HCT116 (cell line): ENCODE results near the gene SHC1. TPM values are rescaled to one million over a fixed set of nuclear protein-coding genes. Genes with fewer than 3 reads are reported as not detected.

Experiments used
- ATAC-seq: fragments of 200-7000 bp; cut with Tn5 transposase; 2 replicates; pipeline ENCODE4 v1.9.1; 2020; ENCODE audit warnings: mild to moderate bottlenecking, moderate library complexity
- BruUV-seq: library from RNA; stranded (reverse); fragments of 400-500 nt; replicated peaks from 2 replicates; lab custom pipeline; 2021; lab: Mats Ljungman, UMichigan
- CTCF ChIA-PET: fragments of 300-600 bp; sonication (Branson Sonifier 250); formaldehyde crosslinking; loops from one replicate; lab custom pipeline; 2021; ENCODE audit warnings: antibody characterized with exemption; lab: Charles Lee
- POLR2A ChIA-PET: fragments of 300-600, 350-600 bp; sonication (Branson Sonifier 250); formaldehyde crosslinking; loops from one replicate; lab custom pipeline; 2021; ENCODE audit warnings: antibody characterized with exemption; lab: Charles Lee
- RAD21 ChIA-PET, 2 experiments: fragments of 300-600 bp; sonication (Branson Sonifier 250); formaldehyde crosslinking; loops; one replicate each; lab custom pipeline; 2023; ENCODE audit warnings: low total read pairs in 2 of 2; ENCODE audit not compliant: uncharacterized antibody in 2 of 2, unreplicated experiment in 2 of 2, low non-redundant PET in 1 of 2; lab: Charles Lee
- DNase-seq: peaks from one replicate; pipeline ENCODE4 v3.0.0-alpha.2; 2010; ENCODE audit warnings: low read depth, low spot score
- H2AFZ ChIP-seq: fragments of 200-600 bp; shearing (Covaris generic), sonication (generic); 2 replicates; pipeline ENCODE4 v1.6.1; 2017; ENCODE audit warnings: low read depth, mixed run types, mixed read lengths, antibody characterized with exemption, low read length; ENCODE audit not compliant: poor library complexity, severe bottlenecking
- H3K27ac ChIP-seq: 2 replicates; pipeline ENCODE4 v1.5.1; 2012; ENCODE audit warnings: low read depth, low read length
- H3K27me3 ChIP-seq: fragments of 200-600 bp; sonication (generic); 2 replicates; pipeline ENCODE4 v1.6.1; 2016; ENCODE audit warnings: mixed run types, low read length, mixed read lengths; ENCODE audit not compliant: insufficient read depth
- H3K36me3 ChIP-seq, 2 experiments: fragments of 200-500 bp in 1 of 2; fragments of 200-600 bp in 1 of 2; sonication (Bioruptor generic) in 1 of 2; sonication (generic) in 1 of 2; 2 replicates each; pipeline versions ENCODE4 v1.5.1 to v1.6.1; 2014 to 2016; ENCODE audit warnings: low read length in 2 of 2, inconsistent platforms in 1 of 2, mixed read lengths in 1 of 2, mixed run types in 1 of 2; ENCODE audit not compliant: insufficient read depth in 2 of 2, control insufficient read depth in 1 of 2
- H3K4me1 ChIP-seq, 2 experiments: fragments of 200-600 bp in 1 of 2; sonication (generic) in 1 of 2; 2 replicates each; pipeline versions ENCODE4 v1.5.1 to v1.6.1; 2012 to 2017; ENCODE audit warnings: low read length in 2 of 2, inconsistent platforms in 1 of 2, mild to moderate bottlenecking in 1 of 2, mixed read lengths in 1 of 2, mixed run types in 1 of 2, moderate library complexity in 1 of 2; ENCODE audit not compliant: insufficient read depth in 2 of 2, control insufficient read depth in 1 of 2
- H3K4me2 ChIP-seq: fragments of 200-600 bp; sonication (generic); 2 replicates; pipeline ENCODE4 v1.6.1; 2017; ENCODE audit warnings: mixed run types, low read length, mixed read lengths
- H3K4me3 ChIP-seq, 2 experiments: fragments of 200-600 bp in 1 of 2; sonication (generic) in 1 of 2; replicated peaks in 1 of 2; 2 replicates each; pipeline ENCODE4 v1.5.1; 2011 to 2016; ENCODE audit warnings: low read length in 2 of 2, control low read depth in 1 of 2, low read depth in 1 of 2, mild to moderate bottlenecking in 1 of 2, mixed read lengths in 1 of 2, mixed run types in 1 of 2
- H3K79me2 ChIP-seq: fragments of 200-600 bp; sonication (generic); 2 replicates; pipeline ENCODE4 v1.6.1; 2017; ENCODE audit warnings: mild to moderate bottlenecking, mixed run types, low read length, moderate library complexity, mixed read lengths; ENCODE audit not compliant: insufficient read depth
- H3K9ac ChIP-seq: fragments of 200-600 bp; sonication (generic); 2 replicates; pipeline ENCODE4 v1.6.1; 2016; ENCODE audit warnings: low read length, mixed read lengths
- H3K9me2 ChIP-seq: fragments of 200-600 bp; sonication (generic), shearing (Covaris generic); 2 replicates; pipeline ENCODE4 v1.6.1; 2017; ENCODE audit warnings: mixed run types, mild to moderate bottlenecking, moderate library complexity; ENCODE audit not compliant: insufficient read depth
- H3K9me3 ChIP-seq, 2 experiments: fragments of 200-500 bp in 1 of 2; fragments of 200-600 bp in 1 of 2; sonication (Bioruptor generic) in 1 of 2; sonication (generic) in 1 of 2; 2 replicates each; pipeline ENCODE4 v1.6.1; 2014 to 2017; ENCODE audit warnings: low read length in 2 of 2, mixed read lengths in 2 of 2, inconsistent platforms in 1 of 2, low read depth in 1 of 2, mild to moderate bottlenecking in 1 of 2, mixed run types in 1 of 2, moderate library complexity in 1 of 2; ENCODE audit not compliant: control insufficient read depth in 1 of 2, insufficient read depth in 1 of 2
- H4K20me1 ChIP-seq: fragments of 200-600 bp; sonication (generic), shearing (Covaris generic); 2 replicates; pipeline ENCODE4 v1.6.1; 2017; ENCODE audit warnings: mixed run types, mild to moderate bottlenecking, moderate library complexity; ENCODE audit not compliant: insufficient read depth
- POLR2A ChIP-seq: IDR thresholded peaks from 2 replicates; pipeline ENCODE4 v1.7.0; 2011; ENCODE audit warnings: borderline replicate concordance; ENCODE audit not compliant: insufficient read depth, insufficient read length; ENCODE audit errors: extremely low read depth
- REST ChIP-seq: IDR thresholded peaks from 2 replicates; pipeline ENCODE4 v1.6.1; 2012; ENCODE audit warnings: low read depth
- intact Hi-C: fragments of 100-400 bp; cut with micrococcal nuclease; formaldehyde crosslinking; loops from 2 replicates; pipeline ENCODE4 v1.10.0; 2022
- total RNA-seq: library from RNA; stranded (reverse); gene quantifications from one replicate; pipeline ENCODE4 v1.2.1, GENCODE V29; 2021; ENCODE audit not compliant: unreplicated experiment

The SHC1 gene
- total RNA-seq, 1 experiment from 2014 or later: 148 TPM

- no peak overlapping the region for H2AFZ ChIP-seq
- peak overlapping the region; percentile 86 for H3K27ac ChIP-seq
- peaks cover 9 to 27% of the 10 kb centered on the region in 2 experiments; a peak in 3 of 4 replicates for H3K36me3 ChIP-seq
- no peaks in the 10 kb centered on the region for H3K9me3 ChIP-seq
- no peak for DNase-seq
- peaks cover 38 to 58% of the 10 kb centered on the region in 2 experiments for H3K4me1 ChIP-seq
- no peak for TF ChIP-seq REST
- no peak for TF ChIP-seq POLR2A
- H3K9me2 ChIP-seq: no peaks in the 10 kb centered on the region
- H3K27me3 ChIP-seq: no peaks in the 10 kb centered on the region
- RAD21 ChIA-PET: interaction anchor here in 1 of 2 experiments (0.7 kb wide), 1 partner anchor 114 kb away, joined by 3 read pairs; no protein-coding TSS in a partner anchor
- CTCF ChIA-PET: interaction anchor here (0.7 to 2.6 kb wide), 9 partner anchors 10 to 114 kb away, joined by 3 to 15 read pairs (median 5); partner anchors contain the start of genes ADAM15 and PYGO2
- H3K4me3 ChIP-seq: peak overlapping the region; percentile 40 to 70
- H4K20me1 ChIP-seq: no peaks in the 10 kb centered on the region
- POLR2A ChIA-PET: interaction anchor here (0.6 to 5.4 kb wide), 17 partner anchors 7 to 88 kb away, joined by 3 to 46 read pairs (median 5); partner anchors contain the start of genes FLAD1, PBXIP1 and PYGO2
- peak overlapping the region; percentile 90 for H3K4me2 ChIP-seq
- H3K9ac ChIP-seq: peak overlapping the region; percentile 86
- H3K79me2 ChIP-seq: peaks cover 88% of the 10 kb centered on the region
- no peak for ATAC-seq
- intact Hi-C loops: loop anchor here (5.0 kb wide), 2 partner anchors 91 to 166 kb away; partner anchors contain the start of genes EFNA4 and SLC50A1
- no TSS peak for BruUV-seq
Observed at GRCh38 chr1:154971341-154971998, 923 bp upstream of the SHC1 start.
